NCI-H345 (cell line): ENCODE results near the gene TCIRG1.

Source experiments
- DNase-seq: peaks from one replicate; lab custom pipeline; 2025; lab: John Stamatoyannopoulos, UW

The TCIRG1 gene

DNA sequence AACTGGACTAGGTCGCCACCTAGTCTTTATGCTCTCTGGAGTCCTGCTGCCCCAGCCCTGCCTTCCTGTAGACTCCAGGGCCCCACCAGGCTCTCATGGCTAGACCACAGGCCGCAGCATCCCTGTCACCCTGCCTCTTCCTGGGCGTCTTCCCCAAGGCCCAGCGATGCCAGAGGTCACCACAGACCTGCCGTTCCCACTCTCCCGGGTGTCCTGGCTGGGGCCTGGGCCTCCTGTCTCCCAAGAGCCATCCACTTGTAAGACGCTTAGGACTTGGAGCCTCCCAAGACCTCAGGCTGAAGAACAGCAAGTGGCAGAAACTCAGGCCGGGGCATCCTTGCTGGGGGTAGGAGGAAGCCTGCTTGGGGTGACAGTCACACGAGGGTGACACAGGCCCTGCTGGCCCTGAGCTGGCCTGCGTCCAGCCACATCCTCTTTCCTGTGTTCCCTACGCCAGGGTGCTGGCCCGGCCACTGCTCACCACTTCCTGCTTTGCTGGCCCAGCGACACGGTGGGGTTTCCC lies 2.0 kb upstream of the TCIRG1 start:
- DNase-seq = no peak

GRCh38 chr11:68037411-68038225 lies 1.2 kb upstream of the TCIRG1 start:
- DNase-seq = no peak

GRCh38 chr11:68038226-68038717 lies 553 bp upstream of the TCIRG1 start:
- no peak for DNase-seq

DNA sequence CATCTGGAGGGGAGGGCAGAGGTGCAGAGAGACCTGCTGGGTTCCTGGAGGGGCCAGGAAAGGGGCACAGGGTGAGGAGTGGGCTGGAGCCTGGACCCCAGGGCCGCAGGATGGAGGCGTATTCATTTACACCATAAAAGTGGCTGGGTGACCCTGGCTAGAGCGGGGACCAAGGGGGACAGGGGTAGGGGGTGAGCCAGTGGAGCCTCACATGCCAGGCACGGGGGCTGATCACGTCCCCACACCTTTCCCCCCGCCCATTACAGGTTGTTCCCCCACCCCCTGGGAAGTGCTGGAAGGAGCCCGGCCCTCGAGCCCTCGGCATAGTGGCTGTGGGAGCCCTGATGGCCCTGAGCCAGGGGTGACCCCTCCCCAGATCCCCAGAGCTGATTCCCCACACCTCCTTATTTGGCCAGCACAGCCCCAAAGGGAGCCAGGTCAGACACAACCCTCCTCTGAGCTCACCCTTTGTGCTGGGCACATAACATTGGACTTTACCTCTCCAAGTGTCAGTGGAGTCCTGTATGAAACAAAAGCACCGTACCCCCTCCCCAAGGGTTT lies 781 bp downstream of the TCIRG1 start:
- no peak for DNase-seq

GRCh38 chr11:68040101-68040956 lies 1.5 kb downstream of the TCIRG1 start:
- no peak for DNase-seq

DNA sequence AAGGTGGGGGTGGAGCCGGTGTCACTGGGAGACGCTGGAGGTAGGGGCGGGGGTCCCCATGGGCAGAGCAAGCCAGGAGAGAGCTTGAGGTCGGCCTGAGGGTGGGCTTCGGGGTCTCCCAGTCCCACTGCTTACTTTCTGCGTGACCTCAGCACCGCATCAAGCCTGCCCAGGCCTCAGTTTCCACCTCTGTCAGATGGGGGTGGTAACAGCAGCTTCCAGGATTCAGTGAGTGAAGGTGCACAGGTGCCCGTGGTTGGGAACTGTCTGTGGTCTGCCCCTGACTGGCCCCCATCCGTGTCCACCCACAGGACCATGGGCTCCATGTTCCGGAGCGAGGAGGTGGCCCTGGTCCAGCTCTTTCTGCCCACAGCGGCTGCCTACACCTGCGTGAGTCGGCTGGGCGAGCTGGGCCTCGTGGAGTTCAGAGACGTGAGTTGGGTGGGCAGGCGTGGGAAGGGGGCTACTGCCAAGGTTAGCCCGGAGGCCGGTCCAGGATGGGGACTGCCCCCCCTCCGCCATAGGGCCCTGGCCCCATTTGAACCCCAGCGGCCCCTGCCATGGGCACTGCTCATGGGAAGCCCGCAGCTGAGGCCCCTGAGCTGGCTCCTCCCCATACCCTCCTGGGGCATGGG lies 2.2 kb downstream of the TCIRG1 start:
- DNase-seq = no peak

GRCh38 chr11:68041617-68042218 lies 2.9 kb downstream of the TCIRG1 start:
- no peak for DNase-seq

DNA sequence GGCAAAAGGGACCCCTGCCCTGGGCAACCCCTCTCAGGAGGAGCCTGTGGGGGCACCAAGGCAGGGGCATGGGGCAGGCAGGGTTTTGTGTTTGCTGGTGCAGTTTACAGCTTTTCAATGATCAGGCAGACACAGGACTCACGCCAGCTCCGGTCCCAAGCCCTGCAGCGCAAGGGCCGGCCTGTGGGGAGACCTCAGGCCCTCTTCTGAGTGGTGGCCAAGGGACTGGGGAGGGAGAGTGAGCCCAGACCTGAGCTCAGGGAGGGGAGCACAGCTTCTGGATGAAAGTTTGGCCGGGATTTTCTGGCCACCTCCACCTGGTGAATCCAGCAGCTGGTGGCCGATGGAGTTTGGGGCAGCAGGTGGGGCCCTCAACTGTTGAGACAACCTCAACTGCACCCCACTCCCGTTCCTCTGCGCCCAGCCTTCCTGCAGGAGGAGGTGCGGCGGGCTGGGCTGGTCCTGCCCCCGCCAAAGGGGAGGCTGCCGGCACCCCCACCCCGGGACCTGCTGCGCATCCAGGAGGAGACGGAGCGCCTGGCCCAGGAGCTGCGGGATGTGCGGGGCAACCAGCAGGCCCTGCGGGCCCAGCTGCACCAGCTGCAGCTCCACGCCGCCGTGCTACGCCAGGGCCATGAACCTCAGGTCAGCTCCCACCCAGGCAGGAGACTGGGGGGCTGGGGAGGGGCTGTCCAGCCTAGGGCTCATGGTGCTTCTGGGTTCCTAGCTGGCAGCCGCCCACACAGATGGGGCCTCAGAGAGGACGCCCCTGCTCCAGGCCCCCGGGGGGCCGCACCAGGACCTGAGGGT lies 3.6 kb downstream of the TCIRG1 start:
- DNase-seq = no peak

- no peak for DNase-seq
Measured at GRCh38 chr11:68043029-68043348, 4.2 kb downstream of the TCIRG1 start.

DNA sequence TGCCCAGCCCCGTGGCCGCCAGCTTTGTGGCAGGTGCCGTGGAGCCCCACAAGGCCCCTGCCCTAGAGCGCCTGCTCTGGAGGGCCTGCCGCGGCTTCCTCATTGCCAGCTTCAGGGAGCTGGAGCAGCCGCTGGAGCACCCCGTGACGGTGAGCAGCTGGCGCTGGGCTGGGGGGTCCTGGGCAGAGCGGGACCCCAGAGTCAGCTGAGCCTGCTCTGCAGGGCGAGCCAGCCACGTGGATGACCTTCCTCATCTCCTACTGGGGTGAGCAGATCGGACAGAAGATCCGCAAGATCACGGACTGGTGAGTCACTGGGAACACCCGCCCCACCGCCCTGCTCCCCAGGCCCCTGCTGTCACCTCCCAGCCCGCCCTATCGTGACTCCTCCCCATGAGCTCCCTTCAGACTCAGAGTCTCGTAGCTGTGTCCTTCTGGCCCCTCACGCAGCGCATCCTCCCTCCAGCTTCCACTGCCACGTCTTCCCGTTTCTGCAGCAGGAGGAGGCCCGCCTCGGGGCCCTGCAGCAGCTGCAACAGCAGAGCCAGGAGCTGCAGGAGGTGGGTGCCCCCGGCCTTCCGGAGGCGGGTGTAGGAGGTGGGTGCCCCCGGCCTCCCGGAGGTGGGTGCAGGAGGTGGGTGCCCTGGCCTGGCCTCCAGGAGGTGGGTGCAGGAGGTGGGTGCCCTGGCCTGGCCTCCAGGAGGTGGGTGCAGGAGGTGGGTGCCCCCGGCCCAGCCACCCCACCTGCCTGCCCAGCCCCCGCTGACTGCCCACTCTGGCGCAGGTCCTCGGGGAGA lies 4.7 kb downstream of the TCIRG1 start:
- peak; percentile 69 for DNase-seq

DNA sequence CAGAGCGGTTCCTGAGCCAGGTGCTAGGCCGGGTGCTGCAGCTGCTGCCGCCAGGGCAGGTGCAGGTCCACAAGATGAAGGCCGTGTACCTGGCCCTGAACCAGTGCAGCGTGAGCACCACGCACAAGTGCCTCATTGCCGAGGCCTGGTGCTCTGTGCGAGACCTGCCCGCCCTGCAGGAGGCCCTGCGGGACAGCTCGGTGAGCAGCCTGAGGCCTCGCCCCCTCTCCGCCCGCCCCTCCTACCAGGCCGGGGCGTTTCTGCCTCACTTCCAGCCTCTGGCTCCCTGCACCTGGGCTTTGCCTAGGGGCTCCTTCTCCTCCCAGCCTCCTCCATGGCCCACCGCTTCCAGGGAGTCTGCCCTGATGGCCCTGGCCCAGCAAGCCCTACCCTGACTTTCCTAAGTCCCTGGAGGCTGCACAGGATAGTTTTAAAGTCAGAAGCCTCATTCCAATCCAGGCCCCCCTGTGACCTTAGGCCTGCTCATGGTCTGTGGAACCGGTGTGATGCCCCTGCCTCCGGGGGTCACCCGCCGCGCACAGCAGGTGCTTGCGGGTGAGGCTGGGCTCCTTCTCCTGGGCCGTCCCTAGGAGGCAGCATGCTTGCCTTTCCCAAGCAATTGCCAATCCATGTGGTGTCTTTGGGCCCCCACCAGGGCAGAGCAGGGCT lies 5.5 kb downstream of the TCIRG1 start:
- peak; percentile 84 for DNase-seq

GRCh38 chr11:68044898-68045351 lies 6.1 kb downstream of the TCIRG1 start:
- no peak for DNase-seq

GRCh38 chr11:68047437-68048290 lies 8.8 kb downstream of the TCIRG1 start:
- no peak for DNase-seq

DNA sequence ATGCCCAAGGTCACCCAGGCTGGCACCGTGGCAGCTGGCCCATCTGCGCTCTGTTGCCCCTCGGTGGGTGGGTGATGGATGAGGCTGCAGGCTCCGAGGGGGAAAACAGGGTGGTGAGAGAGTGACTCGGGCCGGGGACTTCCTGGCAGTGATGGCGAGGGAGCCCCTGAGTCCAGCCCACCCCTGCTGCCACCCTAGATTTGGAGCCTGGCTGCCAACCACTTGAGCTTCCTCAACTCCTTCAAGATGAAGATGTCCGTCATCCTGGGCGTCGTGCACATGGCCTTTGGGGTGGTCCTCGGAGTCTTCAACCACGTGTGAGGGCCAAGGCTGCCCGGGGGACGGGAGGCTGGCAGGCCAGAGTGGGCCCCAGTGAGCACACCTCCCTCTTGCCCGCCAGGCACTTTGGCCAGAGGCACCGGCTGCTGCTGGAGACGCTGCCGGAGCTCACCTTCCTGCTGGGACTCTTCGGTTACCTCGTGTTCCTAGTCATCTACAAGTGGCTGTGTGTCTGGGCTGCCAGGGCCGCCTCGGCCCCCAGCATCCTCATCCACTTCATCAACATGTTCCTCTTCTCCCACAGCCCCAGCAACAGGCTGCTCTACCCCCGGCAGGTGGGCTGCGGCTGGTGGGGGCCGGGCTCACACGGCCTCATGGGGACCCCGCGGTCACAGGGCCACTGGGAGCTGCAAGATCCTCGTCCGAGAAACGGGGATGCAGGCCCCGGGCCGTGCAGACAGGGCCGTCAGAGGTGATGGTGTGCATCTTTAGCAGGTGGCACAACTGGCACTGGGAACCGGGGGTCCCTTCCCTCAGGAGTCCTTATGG lies 10.1 kb downstream of the TCIRG1 start:
- DNase-seq = no peak

- no peak for DNase-seq
Measured at GRCh38 chr11:68049509-68050370, 10.9 kb downstream of the TCIRG1 start.

DNA sequence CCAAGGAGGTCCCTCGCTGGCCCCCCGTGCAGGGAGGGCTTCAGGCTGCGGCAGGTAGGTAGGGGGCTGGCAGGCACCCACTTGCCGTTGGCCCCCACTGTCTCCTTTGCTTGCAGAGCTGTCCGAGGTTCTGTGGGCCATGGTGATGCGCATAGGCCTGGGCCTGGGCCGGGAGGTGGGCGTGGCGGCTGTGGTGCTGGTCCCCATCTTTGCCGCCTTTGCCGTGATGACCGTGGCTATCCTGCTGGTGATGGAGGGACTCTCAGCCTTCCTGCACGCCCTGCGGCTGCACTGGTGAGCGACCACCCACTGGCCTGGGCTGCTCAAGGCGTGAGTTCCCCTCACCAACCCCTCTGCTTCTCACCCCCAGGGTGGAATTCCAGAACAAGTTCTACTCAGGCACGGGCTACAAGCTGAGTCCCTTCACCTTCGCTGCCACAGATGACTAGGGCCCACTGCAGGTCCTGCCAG lies 11.6 kb downstream of the TCIRG1 start:
- no peak for DNase-seq
